K562 (cell line): ENCODE data around the gene E2F2. TPM values are rescaled to one million over a fixed set of nuclear protein-coding genes. Genes with fewer than 3 reads are reported as not detected.
A peak's percentile ranks its signal among the peaks of the same experiment; 100 is the strongest.

ENCODE experiments used
- ATF6 ChIP-seq: sonication (generic); formaldehyde crosslinking; IDR thresholded peaks from 2 replicates; pipeline ENCODE4 v1.4.0; 2020; ENCODE audit warnings: mild to moderate bottlenecking, missing genetic modification reagents
- CHD7 ChIP-seq: fragments of 200-600 bp; sonication (generic); IDR thresholded peaks from one replicate; pipeline ENCODE4 v1.6.1; 2012; ENCODE audit warnings: mild to moderate bottlenecking, low read depth, low read length, inconsistent platforms
- EP300 ChIP-seq: IDR thresholded peaks from 2 replicates; pipeline ENCODE4 v1.6.1; 2012; ENCODE audit warnings: low read length, improper control_type of control experiment
- GABPA ChIP-seq: fragments of 200-800 bp; sonication (Bioruptor generic); conservative IDR thresholded peaks from 2 replicates; pipeline ENCODE4 v1.6.1; 2016; ENCODE audit warnings: low read depth, missing genetic modification characterization, missing compliant biosample characterization
- NFXL1 ChIP-seq: fragments of 450-650 bp; formaldehyde crosslinking; IDR thresholded peaks from 2 replicates; pipeline ENCODE4 v1.4.0; 2021; ENCODE audit warnings: mild to moderate bottlenecking
- ZBTB43 ChIP-seq: sonication (generic); formaldehyde crosslinking; IDR thresholded peaks from 2 replicates; pipeline ENCODE4 v1.8.0; 2023; ENCODE audit warnings: mild to moderate bottlenecking, missing genetic modification reagents
- ZNF175 ChIP-seq: fragments of 200-800 bp; sonication (Bioruptor generic); IDR thresholded peaks from 2 replicates; pipeline ENCODE4 v1.6.1; 2016; ENCODE audit warnings: low read depth, mild to moderate bottlenecking, missing genetic modification characterization, missing compliant biosample characterization
- ZNF655 ChIP-seq: fragments of 250-450 bp; sonication (Bioruptor Pico); IDR thresholded peaks from 2 replicates; pipeline ENCODE4 v1.5.0; 2021
- ZNF766 ChIP-seq: fragments of 200-800 bp; sonication (Bioruptor generic); conservative IDR thresholded peaks from 2 replicates; pipeline ENCODE4 v1.6.1; 2016; ENCODE audit warnings: missing genetic modification characterization, missing compliant biosample characterization
- ZNF79 ChIP-seq: fragments of 250-450 bp; sonication (Bioruptor Pico); IDR thresholded peaks from 2 replicates; pipeline ENCODE4 v1.4.0; 2020; ENCODE audit warnings: low read depth, mild to moderate bottlenecking, moderate library complexity
- polyA plus RNA-seq, 8 experiments: library from polyadenylated mRNA; depleted of rRNA in 4 of 8; stranded (reverse) in 5 of 8; unstranded in 3 of 8; fragments of >200 nt; fragmentation: Nextera tagmentation in 2 of 8; fragmentation: Illumina TruSeq in 1 of 8; extraction: Ambion mirVana in 2 of 8; extraction: Trizol in 1 of 8; gene quantifications; 2 replicates each; pipeline versions ENCODE4 v1.2.1 to v1.2.3, GENCODE V29; 2011 to 2014; ENCODE audit warnings: inconsistent platforms in 1 of 8, missing spikeins in 1 of 8
- total RNA-seq, 7 experiments: library from RNA; depleted of rRNA in 6 of 7; stranded (reverse); fragments of >200 nt in 6 of 7; fragmentation: Illumina TruSeq in 2 of 7; extraction: Trizol in 2 of 7; gene quantifications; 2 replicates each; pipeline versions ENCODE4 v1.2.1 to v1.2.3, GENCODE V29; 2011 to 2021; ENCODE audit warnings: low replicate concordance in 1 of 7

The E2F2 gene
- total and polyA plus RNA-seq, 9 of the 15 experiments (the other 6 are each of a cell fraction or from before 2014, with no cell fraction given): 3.1 to 25.3 (median 11.4) TPM

- no peak for TF ChIP-seq CHD7
- no peak for TF ChIP-seq ZNF655 (CRISPR knock-in tag)
- no peak for TF ChIP-seq ZNF766 (CRISPR knock-in tag)
- no peak for TF ChIP-seq EP300
- no peak for TF ChIP-seq ZBTB43 (CRISPR knock-in tag)
- TF ChIP-seq ZNF79 (CRISPR knock-in tag): no peak
- TF ChIP-seq ZNF175 (CRISPR knock-in tag): no peak
- TF ChIP-seq NFXL1: no peak
- peak; percentile 15; the same call in 1 of the 2 replicates for TF ChIP-seq ATF6 (CRISPR knock-in tag)
- no peak for TF ChIP-seq GABPA (tag)
Observed at GRCh38 chr1:23544444-23545389, 13.7 kb upstream of the E2F2 start (continued).
